Lung (tissue), 12 donors: Measurements from ENCODE around the gene MYO9A. TPM values are rescaled to one million over a fixed set of nuclear protein-coding genes. Genes with fewer than 3 reads are reported as not detected.

Experiments
- ATAC-seq: fragments of 200-7000 bp; cut with Tn5 transposase; one replicate; pipeline ENCODE4 v1.9.1; 2020; ENCODE audit warnings: moderate number of reproducible peaks; ENCODE audit not compliant: insufficient read depth, low FRiP score
- DNase-seq, 3 donors: peaks; one replicate each; pipeline ENCODE4 v3.0.0-alpha.2; 2013 to 2017
- H3K27ac ChIP-seq, 2 donors: one replicate each; pipeline ENCODE4 v1.5.1; 2013; ENCODE audit warnings: mild to moderate bottlenecking in 2 of 2, moderate library complexity in 2 of 2, control low read depth in 1 of 2, inconsistent platforms in 1 of 2, low read depth in 1 of 2, low read length in 1 of 2
- H3K27me3 ChIP-seq, 3 donors: one replicate each; pipeline ENCODE4 v1.5.1; 2013; ENCODE audit warnings: low read length in 2 of 3; ENCODE audit not compliant: control insufficient read depth in 3 of 3, insufficient read depth in 3 of 3
- H3K36me3 ChIP-seq, 4 donors: one replicate each; pipeline ENCODE4 v1.5.1; 2013; ENCODE audit warnings: low read length in 4 of 4, mild to moderate bottlenecking in 1 of 4, moderate library complexity in 1 of 4; ENCODE audit not compliant: control insufficient read depth in 4 of 4, insufficient read depth in 4 of 4
- H3K4me1 ChIP-seq, 5 donors: one replicate each; pipeline ENCODE4 v1.5.1; 2013; ENCODE audit warnings: low read length in 5 of 5, mild to moderate bottlenecking in 2 of 5, moderate library complexity in 1 of 5; ENCODE audit not compliant: control insufficient read depth in 5 of 5, insufficient read depth in 5 of 5
- H3K4me3 ChIP-seq: one replicate; pipeline ENCODE4 v1.5.1; 2013; ENCODE audit warnings: mild to moderate bottlenecking, control low read depth, moderate library complexity
- H3K9ac ChIP-seq, 2 donors: one replicate each; pipeline ENCODE4 v1.5.1; 2013; ENCODE audit warnings: low read length in 2 of 2, control low read depth in 1 of 2; ENCODE audit not compliant: insufficient read depth in 1 of 2
- H3K9me3 ChIP-seq, 4 donors: one replicate each; pipeline ENCODE4 v1.5.1; 2013; ENCODE audit warnings: low read length in 3 of 4, mild to moderate bottlenecking in 1 of 4, moderate library complexity in 1 of 4; ENCODE audit not compliant: control insufficient read depth in 4 of 4, insufficient read depth in 3 of 4
- WGBS, 2 donors: extraction: QIAGEN DNeasy Blood & Tissue Kit; methylation state at CpG; one replicate each; pipeline ENCODE4 v1.1.7; 2013; 5-methylcytosine and 5-hydroxymethylcytosine counted together
- polyA plus RNA-seq, 2 donors: library from polyadenylated mRNA; stranded (reverse); fragments of 200-250 nt; gene quantifications; one replicate each; pipeline ENCODE4 v1.2.1, GENCODE V29; 2013
- total RNA-seq, 2 donors: library from RNA; depleted of rRNA in 1 of 2; stranded (reverse); fragments of >200 nt in 1 of 2; gene quantifications; one replicate each; pipeline ENCODE4 v1.2.1, GENCODE V29; 2014 to 2021
- TF ChIP-seq, protein P1 (sequence below): IDR thresholded peaks from 2 replicates; pipeline ENCODE4 v1.5.1; 2012; ENCODE audit warnings: mild to moderate bottlenecking; ENCODE audit errors: control extremely low read depth, extremely low read depth
- donor health status: control.
- donor health status: control.
- donor health status: Bipolar disorder and iron deficiency.
- donor health status: healthy.
- donor health status: DM: yes; HTN: yes; CAD: no.

The MYO9A gene
- total and polyA plus RNA-seq, 4 donors = 4.5 to 173 (median 34.4) TPM

DNA sequence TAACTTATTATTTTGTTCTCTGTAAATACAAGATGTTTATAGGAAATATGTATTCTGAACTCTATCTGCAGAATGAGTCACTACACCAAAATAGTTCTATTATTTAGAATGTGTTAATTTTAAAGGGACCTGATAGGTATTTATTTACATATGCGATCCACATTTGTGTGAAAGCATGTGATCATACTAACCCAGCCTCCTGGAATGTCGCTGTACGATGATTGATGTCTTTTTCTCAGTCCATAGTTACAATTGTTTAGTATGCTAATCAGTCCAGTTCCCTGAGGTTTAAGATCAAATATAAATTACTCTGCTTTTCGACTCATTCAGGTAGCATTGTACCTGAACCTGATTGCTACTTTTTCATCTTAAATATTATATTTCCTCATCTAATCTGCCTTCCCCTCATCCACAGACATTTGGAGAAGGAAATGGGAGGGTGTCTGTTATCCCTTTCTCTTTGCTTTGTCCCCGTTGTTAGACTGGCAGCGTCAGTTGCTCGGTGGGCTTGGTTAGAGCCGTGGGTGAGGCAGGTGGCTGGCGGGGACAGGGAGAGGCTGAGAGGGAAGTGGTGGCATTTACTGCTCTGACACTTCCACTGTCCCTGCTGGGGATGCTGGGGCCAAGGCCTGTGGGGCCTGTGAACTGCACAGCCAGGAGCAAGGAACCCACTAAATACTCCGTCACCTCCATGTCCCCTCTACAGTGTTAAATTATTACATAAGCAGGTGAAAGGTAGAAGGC, 335.4 kb downstream of the MYO9A start:
- H3K4me1 ChIP-seq = peaks cover 0 to 13% (median 0%) of the 10 kb centered on the region in 5 donors
- no peaks in the 10 kb centered on the region for H3K36me3 ChIP-seq
- ATAC-seq (no peak), DNase-seq (no peak)
- H3K4me3 ChIP-seq = no peak overlapping the region
- TF ChIP-seq, protein P1, sequence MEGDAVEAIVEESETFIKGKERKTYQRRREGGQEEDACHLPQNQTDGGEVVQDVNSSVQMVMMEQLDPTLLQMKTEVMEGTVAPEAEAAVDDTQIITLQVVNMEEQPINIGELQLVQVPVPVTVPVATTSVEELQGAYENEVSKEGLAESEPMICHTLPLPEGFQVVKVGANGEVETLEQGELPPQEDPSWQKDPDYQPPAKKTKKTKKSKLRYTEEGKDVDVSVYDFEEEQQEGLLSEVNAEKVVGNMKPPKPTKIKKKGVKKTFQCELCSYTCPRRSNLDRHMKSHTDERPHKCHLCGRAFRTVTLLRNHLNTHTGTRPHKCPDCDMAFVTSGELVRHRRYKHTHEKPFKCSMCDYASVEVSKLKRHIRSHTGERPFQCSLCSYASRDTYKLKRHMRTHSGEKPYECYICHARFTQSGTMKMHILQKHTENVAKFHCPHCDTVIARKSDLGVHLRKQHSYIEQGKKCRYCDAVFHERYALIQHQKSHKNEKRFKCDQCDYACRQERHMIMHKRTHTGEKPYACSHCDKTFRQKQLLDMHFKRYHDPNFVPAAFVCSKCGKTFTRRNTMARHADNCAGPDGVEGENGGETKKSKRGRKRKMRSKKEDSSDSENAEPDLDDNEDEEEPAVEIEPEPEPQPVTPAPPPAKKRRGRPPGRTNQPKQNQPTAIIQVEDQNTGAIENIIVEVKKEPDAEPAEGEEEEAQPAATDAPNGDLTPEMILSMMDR = no peak
- 68 to 78% methylated on average over 10 of the region's 10 CpGs for WGBS, 2 donors
- no peak overlapping the region for H3K27ac ChIP-seq
- H3K27me3 ChIP-seq = no peaks in the 10 kb centered on the region
- H3K9me3 ChIP-seq = no peaks in the 10 kb centered on the region
- no peak overlapping the region for H3K9ac ChIP-seq

DNA sequence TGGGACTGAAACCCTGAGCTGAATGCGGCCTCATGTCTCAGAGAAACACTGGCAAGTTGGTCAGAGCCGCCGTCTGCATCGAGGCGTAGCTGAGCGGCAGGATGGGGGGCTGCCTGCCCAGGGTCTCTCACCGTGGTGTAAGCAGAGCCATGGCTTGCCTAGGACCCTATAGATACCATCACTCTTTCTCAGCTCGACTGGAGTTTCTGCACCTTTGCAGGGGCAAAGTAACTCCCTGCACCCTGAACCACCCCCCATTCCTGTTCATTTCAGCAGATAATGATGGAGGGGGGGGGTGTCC, 336.0 kb downstream of the MYO9A start:
- no peak overlapping the region for H3K27ac ChIP-seq
- DNase-seq (no peak), ATAC-seq (no peak)
- 91 to 92% methylated on average over 8 of the region's 8 CpGs for WGBS, 2 donors
- H3K27me3 ChIP-seq = no peaks in the 10 kb centered on the region
- TF ChIP-seq, protein P1 = no peak
- peaks cover 0 to 2% (median 0%) of the 10 kb centered on the region in 4 donors for H3K36me3 ChIP-seq
- H3K9me3 ChIP-seq = no peaks in the 10 kb centered on the region
- H3K4me1 ChIP-seq = peaks cover 0 to 13% (median 0%) of the 10 kb centered on the region in 5 donors
- H3K9ac ChIP-seq = no peak overlapping the region
- no peak overlapping the region for H3K4me3 ChIP-seq

DNA sequence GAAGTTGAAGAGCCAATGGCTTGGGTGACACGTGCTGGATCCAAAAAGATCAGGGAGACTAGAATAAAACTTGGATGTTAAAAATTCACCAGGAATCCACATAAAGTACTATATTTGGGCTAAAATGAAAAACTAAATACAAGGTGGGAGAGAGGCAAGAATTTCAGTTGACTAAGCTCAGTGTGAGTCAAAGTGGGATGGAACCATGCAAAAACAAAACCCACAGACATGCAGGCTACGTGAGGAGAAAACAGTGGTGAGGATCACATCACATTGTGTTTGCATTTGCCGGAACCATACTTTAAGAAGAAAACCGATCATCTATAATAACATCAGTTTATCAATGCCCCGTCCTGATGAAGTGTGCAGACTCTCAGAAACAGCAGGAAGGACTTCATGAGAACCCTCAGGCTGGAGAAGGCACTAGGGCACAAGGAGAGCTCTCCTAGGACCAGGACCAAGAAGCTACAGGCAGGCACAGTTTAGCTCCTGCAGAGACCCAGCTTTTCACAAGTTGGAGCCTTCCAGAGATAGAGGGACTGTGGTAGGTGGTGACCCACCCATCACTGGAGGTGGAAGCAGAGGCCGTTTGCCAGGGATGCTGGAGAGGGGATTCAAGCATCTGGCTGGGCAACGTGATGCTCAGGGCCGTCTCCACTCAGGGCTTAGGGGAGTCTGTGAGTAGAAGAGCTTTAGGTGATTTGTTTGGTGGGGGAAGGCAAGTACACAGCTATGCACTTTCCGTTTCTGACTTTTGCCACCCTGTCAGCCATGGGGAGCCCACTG, 336.6 kb downstream of the MYO9A start:
- no peak for ATAC-seq
- peaks cover 0 to 13% (median 0%) of the 10 kb centered on the region in 5 donors for H3K4me1 ChIP-seq
- TF ChIP-seq, protein P1 = no peak

More for the DNA sequence above, 336.6 kb downstream of the MYO9A start:
- no peaks in the 10 kb centered on the region for H3K27me3 ChIP-seq
- WGBS, 2 donors = 88 to 91% methylated on average over 9 of the region's 9 CpGs
- H3K9me3 ChIP-seq = no peaks in the 10 kb centered on the region
- H3K27ac ChIP-seq = no peak overlapping the region
- H3K36me3 ChIP-seq = peaks cover 0 to 2% (median 0%) of the 10 kb centered on the region in 4 donors
- H3K9ac ChIP-seq = no peak overlapping the region
- no peak overlapping the region for H3K4me3 ChIP-seq
- no peak for DNase-seq
